ENCODE data around the gene NPAS3. TPM values are rescaled to one million over a fixed set of nuclear protein-coding genes. Genes with fewer than 3 reads are reported as not detected.

Gene NPAS3
- total RNA-seq, 4 donors from 2014 or later: 0.13 to 1.1 (median 0.47) TPM; not detected in 1

GRCh38 chr14:33646692-33647260 is 708.1 kb downstream of the NPAS3 start:
- no peaks in the 10 kb centered on the region for H3K36me3 ChIP-seq
- no peak for DNase-seq
- TF ChIP-seq CTCF (IDR thresholded peaks at IDR 0.05) (no peak), POLR2A (IDR thresholded peaks at IDR 0.05) (no peak)
- H3K4me1 ChIP-seq: no peaks in the 10 kb centered on the region
- intact Hi-C loops (cut with DNase I): no loop called here
- 64 to 69% methylated on average over 2 of the region's 2 CpGs for WGBS, 2 donors
- H3K4me3 ChIP-seq: no peak overlapping the region
- no peaks in the 10 kb centered on the region for H3K9me3 ChIP-seq
- no peak overlapping the region for H3K27ac ChIP-seq
- no peaks in the 10 kb centered on the region for H3K27me3 ChIP-seq

- Histone ChIP-seq H3K36me3 (no peaks in the 10 kb centered on the region), H3K9me3 (no peaks in the 10 kb centered on the region), H3K4me1 (no peaks in the 10 kb centered on the region), H3K27me3 (no peaks in the 10 kb centered on the region), H3K4me3 (no peak overlapping the region), H3K27ac (no peak overlapping the region)
- 29 to 43% methylated on average over 3 of the region's 3 CpGs for WGBS, 2 donors
- no peak for DNase-seq
- TF ChIP-seq POLR2A (IDR thresholded peaks at IDR 0.05) (no peak), CTCF (IDR thresholded peaks at IDR 0.05) (no peak)
- intact Hi-C loops (cut with DNase I): no loop called here
These were observed 708.7 kb downstream of the NPAS3 start for GRCh38 chr14:33647385-33647786.

GRCh38 chr14:33650430-33650829 is 711.8 kb downstream of the NPAS3 start:
- no peak for TF ChIP-seq POLR2A (IDR thresholded peaks at IDR 0.05)
- TF ChIP-seq CTCF (IDR thresholded peaks at IDR 0.05): no peak
- H3K9me3 ChIP-seq: no peaks in the 10 kb centered on the region
- no peak overlapping the region for H3K4me3 ChIP-seq
- no peaks in the 10 kb centered on the region for H3K27me3 ChIP-seq
- no peaks in the 10 kb centered on the region for H3K4me1 ChIP-seq
- H3K36me3 ChIP-seq: no peaks in the 10 kb centered on the region
- DNase-seq: no peak
- H3K27ac ChIP-seq: no peak overlapping the region
- intact Hi-C loops (cut with DNase I): no loop called here
- WGBS, 2 donors: 55 to 78% methylated on average over 2 to 3 of the region's 3 CpGs

- H3K36me3 ChIP-seq: no peaks in the 10 kb centered on the region
- intact Hi-C loops (cut with DNase I): no loop called here
- WGBS, 2 donors: 72 to 75% methylated on average over 11 of the region's 11 CpGs
These were observed 714.1 kb downstream of the NPAS3 start for GRCh38 chr14:33652566-33653307.

More at GRCh38 chr14:33652566-33653307, 714.1 kb downstream of the NPAS3 start:
- Histone ChIP-seq H3K4me1 (no peaks in the 10 kb centered on the region), H3K4me3 (no peak overlapping the region), H3K27ac (no peak overlapping the region), H3K27me3 (no peaks in the 10 kb centered on the region), H3K9me3 (no peaks in the 10 kb centered on the region)
- no peak for DNase-seq
- TF ChIP-seq CTCF (IDR thresholded peaks at IDR 0.05) (no peak), POLR2A (IDR thresholded peaks at IDR 0.05) (no peak)
